HCT116 (cell line): ENCODE measurements around the gene TMEM94. TPM values are rescaled to one million over a fixed set of nuclear protein-coding genes. Genes with fewer than 3 reads are reported as not detected.

Source experiments
- ATAC-seq: fragments of 200-7000 bp; cut with Tn5 transposase; 2 replicates; pipeline ENCODE4 v1.9.1; 2020; ENCODE audit warnings: mild to moderate bottlenecking, moderate library complexity
- BruUV-seq: library from RNA; stranded (reverse); fragments of 400-500 nt; replicated peaks from 2 replicates; lab custom pipeline; 2021; lab: Mats Ljungman, UMichigan
- CTCF ChIA-PET: fragments of 300-600 bp; sonication (Branson Sonifier 250); formaldehyde crosslinking; loops from one replicate; lab custom pipeline; 2021; ENCODE audit warnings: antibody characterized with exemption; lab: Charles Lee
- POLR2A ChIA-PET: fragments of 300-600, 350-600 bp; sonication (Branson Sonifier 250); formaldehyde crosslinking; loops from one replicate; lab custom pipeline; 2021; ENCODE audit warnings: antibody characterized with exemption; lab: Charles Lee
- RAD21 ChIA-PET, 2 experiments: fragments of 300-600 bp; sonication (Branson Sonifier 250); formaldehyde crosslinking; loops; one replicate each; lab custom pipeline; 2023; ENCODE audit warnings: low total read pairs in 2 of 2; ENCODE audit not compliant: uncharacterized antibody in 2 of 2, unreplicated experiment in 2 of 2, low non-redundant PET in 1 of 2; lab: Charles Lee
- DNase-seq: peaks from one replicate; pipeline ENCODE4 v3.0.0-alpha.2; 2010; ENCODE audit warnings: low read depth, low spot score
- H2AFZ ChIP-seq: fragments of 200-600 bp; shearing (Covaris generic), sonication (generic); 2 replicates; pipeline ENCODE4 v1.6.1; 2017; ENCODE audit warnings: low read depth, mixed run types, mixed read lengths, antibody characterized with exemption, low read length; ENCODE audit not compliant: poor library complexity, severe bottlenecking
- H3K27ac ChIP-seq: 2 replicates; pipeline ENCODE4 v1.5.1; 2012; ENCODE audit warnings: low read depth, low read length
- H3K27me3 ChIP-seq: fragments of 200-600 bp; sonication (generic); 2 replicates; pipeline ENCODE4 v1.6.1; 2016; ENCODE audit warnings: mixed run types, low read length, mixed read lengths; ENCODE audit not compliant: insufficient read depth
- H3K36me3 ChIP-seq, 2 experiments: fragments of 200-500 bp in 1 of 2; fragments of 200-600 bp in 1 of 2; sonication (Bioruptor generic) in 1 of 2; sonication (generic) in 1 of 2; 2 replicates each; pipeline versions ENCODE4 v1.5.1 to v1.6.1; 2014 to 2016; ENCODE audit warnings: low read length in 2 of 2, inconsistent platforms in 1 of 2, mixed read lengths in 1 of 2, mixed run types in 1 of 2; ENCODE audit not compliant: insufficient read depth in 2 of 2, control insufficient read depth in 1 of 2
- H3K4me1 ChIP-seq, 2 experiments: fragments of 200-600 bp in 1 of 2; sonication (generic) in 1 of 2; 2 replicates each; pipeline versions ENCODE4 v1.5.1 to v1.6.1; 2012 to 2017; ENCODE audit warnings: low read length in 2 of 2, inconsistent platforms in 1 of 2, mild to moderate bottlenecking in 1 of 2, mixed read lengths in 1 of 2, mixed run types in 1 of 2, moderate library complexity in 1 of 2; ENCODE audit not compliant: insufficient read depth in 2 of 2, control insufficient read depth in 1 of 2
- H3K4me2 ChIP-seq: fragments of 200-600 bp; sonication (generic); 2 replicates; pipeline ENCODE4 v1.6.1; 2017; ENCODE audit warnings: mixed run types, low read length, mixed read lengths
- H3K4me3 ChIP-seq, 2 experiments: fragments of 200-600 bp in 1 of 2; sonication (generic) in 1 of 2; replicated peaks in 1 of 2; 2 replicates each; pipeline ENCODE4 v1.5.1; 2011 to 2016; ENCODE audit warnings: low read length in 2 of 2, control low read depth in 1 of 2, low read depth in 1 of 2, mild to moderate bottlenecking in 1 of 2, mixed read lengths in 1 of 2, mixed run types in 1 of 2
- H3K79me2 ChIP-seq: fragments of 200-600 bp; sonication (generic); 2 replicates; pipeline ENCODE4 v1.6.1; 2017; ENCODE audit warnings: mild to moderate bottlenecking, mixed run types, low read length, moderate library complexity, mixed read lengths; ENCODE audit not compliant: insufficient read depth
- H3K9ac ChIP-seq: fragments of 200-600 bp; sonication (generic); 2 replicates; pipeline ENCODE4 v1.6.1; 2016; ENCODE audit warnings: low read length, mixed read lengths
- H3K9me2 ChIP-seq: fragments of 200-600 bp; sonication (generic), shearing (Covaris generic); 2 replicates; pipeline ENCODE4 v1.6.1; 2017; ENCODE audit warnings: mixed run types, mild to moderate bottlenecking, moderate library complexity; ENCODE audit not compliant: insufficient read depth
- H3K9me3 ChIP-seq, 2 experiments: fragments of 200-500 bp in 1 of 2; fragments of 200-600 bp in 1 of 2; sonication (Bioruptor generic) in 1 of 2; sonication (generic) in 1 of 2; 2 replicates each; pipeline ENCODE4 v1.6.1; 2014 to 2017; ENCODE audit warnings: low read length in 2 of 2, mixed read lengths in 2 of 2, inconsistent platforms in 1 of 2, low read depth in 1 of 2, mild to moderate bottlenecking in 1 of 2, mixed run types in 1 of 2, moderate library complexity in 1 of 2; ENCODE audit not compliant: control insufficient read depth in 1 of 2, insufficient read depth in 1 of 2
- H4K20me1 ChIP-seq: fragments of 200-600 bp; sonication (generic), shearing (Covaris generic); 2 replicates; pipeline ENCODE4 v1.6.1; 2017; ENCODE audit warnings: mixed run types, mild to moderate bottlenecking, moderate library complexity; ENCODE audit not compliant: insufficient read depth
- ATF3 ChIP-seq: IDR thresholded peaks from 2 replicates; pipeline ENCODE4 v1.6.1; 2012
- CBX3 ChIP-seq: IDR thresholded peaks from 2 replicates; pipeline ENCODE4 v1.6.1; 2012; ENCODE audit warnings: low read depth
- CTCF ChIP-seq, 3 experiments: fragments of 200-600 bp in 1 of 3; sonication (generic) in 1 of 3; IDR thresholded peaks in 2 of 3; conservative IDR thresholded peaks in 1 of 3; 2 replicates each; pipeline ENCODE4 v1.5.1; 2012 to 2017; ENCODE audit warnings: low read depth in 2 of 3, low read length in 2 of 3, antibody characterized with exemption in 1 of 3, borderline replicate concordance in 1 of 3, control low read depth in 1 of 3, mild to moderate bottlenecking in 1 of 3, mixed read lengths in 1 of 3, mixed run types in 1 of 3, moderate library complexity in 1 of 3; ENCODE audit not compliant: insufficient read depth in 1 of 3
- EGR1 ChIP-seq: IDR thresholded peaks from 2 replicates; pipeline ENCODE4 v1.6.1; 2012; ENCODE audit warnings: low read depth
- EZH2phosphoT487 ChIP-seq: fragments of 200-600 bp; IDR thresholded peaks from 2 replicates; pipeline ENCODE4 v1.6.1; 2018; ENCODE audit warnings: antibody characterized with exemption, borderline replicate concordance
- FOSL1 ChIP-seq: IDR thresholded peaks from 2 replicates; pipeline ENCODE4 v1.6.1; 2012; ENCODE audit warnings: low read depth
- ZFX ChIP-seq: fragments of 450-650 bp; IDR thresholded peaks from 2 replicates; pipeline ENCODE4 v1.6.1; 2017
- intact Hi-C: fragments of 100-400 bp; cut with micrococcal nuclease; formaldehyde crosslinking; loops from 2 replicates; pipeline ENCODE4 v1.10.0; 2022
- total RNA-seq: library from RNA; stranded (reverse); gene quantifications from one replicate; pipeline ENCODE4 v1.2.1, GENCODE V29; 2021; ENCODE audit not compliant: unreplicated experiment
- TF ChIP-seq, protein P1 (sequence below): IDR thresholded peaks from 2 replicates; pipeline ENCODE4 v1.6.1; 2012; ENCODE audit warnings: low read depth
- TF ChIP-seq, protein P2 (sequence below): IDR thresholded peaks from 2 replicates; pipeline ENCODE4 v1.6.1; 2012
- TF ChIP-seq, protein P3 (sequence below): IDR thresholded peaks from 2 replicates; pipeline ENCODE4 v1.6.1; 2011; ENCODE audit warnings: mild to moderate bottlenecking, low read length, moderate library complexity; ENCODE audit not compliant: insufficient replicate concordance; ENCODE audit errors: extremely low read depth

Gene TMEM94
- total RNA-seq, 1 experiment from 2014 or later, result 75.4 TPM

DNA sequence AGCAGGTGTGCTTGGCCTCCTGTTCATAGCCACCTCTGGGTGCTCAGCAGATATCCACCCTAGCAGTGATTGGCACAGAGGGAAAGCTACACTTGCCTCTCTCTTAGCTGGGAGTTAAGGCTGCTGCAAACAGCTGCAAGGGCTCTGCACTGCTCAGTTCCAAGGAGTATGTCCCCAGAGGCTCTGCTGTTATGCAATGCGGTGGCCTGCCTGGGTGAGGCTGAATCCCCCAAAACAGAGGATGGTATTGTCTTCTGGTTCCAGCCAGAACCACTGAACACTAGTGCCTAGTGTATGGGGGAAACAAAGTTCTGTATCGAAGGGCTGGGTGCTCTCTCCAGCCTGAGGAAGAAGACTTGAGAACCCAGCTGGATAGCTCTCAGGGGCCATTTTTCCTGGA, 16.8 kb downstream of the TMEM94 start:
- Histone ChIP-seq H3K27me3 (no peaks in the 10 kb centered on the region), H4K20me1 (no peaks in the 10 kb centered on the region), H2AFZ (no peak overlapping the region), H3K79me2 (no peaks in the 10 kb centered on the region), H3K9me2 (no peaks in the 10 kb centered on the region), H3K27ac (no peak overlapping the region), H3K4me1 (no peaks in the 10 kb centered on the region), H3K4me3 (no peak overlapping the region), H3K4me2 (no peak overlapping the region), H3K36me3 (no peaks in the 10 kb centered on the region), H3K9me3 (no peaks in the 10 kb centered on the region), H3K9ac (no peak overlapping the region)
- DNase-seq (no peak), ATAC-seq (no peak)
- POLR2A ChIA-PET, result no interaction called here
- RAD21 ChIA-PET, result no interaction called here
- TF ChIP-seq EGR1 (no peak), FOSL1 (no peak), CBX3 (no peak), ATF3 (no peak), ZFX (no peak), EZH2phosphoT487 (no peak), CTCF (IDR thresholded peaks at IDR 0.05 in 2 of 3, conservative IDR thresholded peaks at IDR 0.05 in 1 of 3; ENCODE audit: borderline replicate concordance in 1 of 3, insufficient read depth in 1 of 3, low read depth in 2 of 3, low read length in 2 of 3) (no peak)
- TF ChIP-seq, protein P1, sequence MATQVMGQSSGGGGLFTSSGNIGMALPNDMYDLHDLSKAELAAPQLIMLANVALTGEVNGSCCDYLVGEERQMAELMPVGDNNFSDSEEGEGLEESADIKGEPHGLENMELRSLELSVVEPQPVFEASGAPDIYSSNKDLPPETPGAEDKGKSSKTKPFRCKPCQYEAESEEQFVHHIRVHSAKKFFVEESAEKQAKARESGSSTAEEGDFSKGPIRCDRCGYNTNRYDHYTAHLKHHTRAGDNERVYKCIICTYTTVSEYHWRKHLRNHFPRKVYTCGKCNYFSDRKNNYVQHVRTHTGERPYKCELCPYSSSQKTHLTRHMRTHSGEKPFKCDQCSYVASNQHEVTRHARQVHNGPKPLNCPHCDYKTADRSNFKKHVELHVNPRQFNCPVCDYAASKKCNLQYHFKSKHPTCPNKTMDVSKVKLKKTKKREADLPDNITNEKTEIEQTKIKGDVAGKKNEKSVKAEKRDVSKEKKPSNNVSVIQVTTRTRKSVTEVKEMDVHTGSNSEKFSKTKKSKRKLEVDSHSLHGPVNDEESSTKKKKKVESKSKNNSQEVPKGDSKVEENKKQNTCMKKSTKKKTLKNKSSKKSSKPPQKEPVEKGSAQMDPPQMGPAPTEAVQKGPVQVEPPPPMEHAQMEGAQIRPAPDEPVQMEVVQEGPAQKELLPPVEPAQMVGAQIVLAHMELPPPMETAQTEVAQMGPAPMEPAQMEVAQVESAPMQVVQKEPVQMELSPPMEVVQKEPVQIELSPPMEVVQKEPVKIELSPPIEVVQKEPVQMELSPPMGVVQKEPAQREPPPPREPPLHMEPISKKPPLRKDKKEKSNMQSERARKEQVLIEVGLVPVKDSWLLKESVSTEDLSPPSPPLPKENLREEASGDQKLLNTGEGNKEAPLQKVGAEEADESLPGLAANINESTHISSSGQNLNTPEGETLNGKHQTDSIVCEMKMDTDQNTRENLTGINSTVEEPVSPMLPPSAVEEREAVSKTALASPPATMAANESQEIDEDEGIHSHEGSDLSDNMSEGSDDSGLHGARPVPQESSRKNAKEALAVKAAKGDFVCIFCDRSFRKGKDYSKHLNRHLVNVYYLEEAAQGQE, result no peak
- TF ChIP-seq, protein P2, sequence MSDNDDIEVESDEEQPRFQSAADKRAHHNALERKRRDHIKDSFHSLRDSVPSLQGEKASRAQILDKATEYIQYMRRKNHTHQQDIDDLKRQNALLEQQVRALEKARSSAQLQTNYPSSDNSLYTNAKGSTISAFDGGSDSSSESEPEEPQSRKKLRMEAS, result no peak
- TF ChIP-seq, protein P3, sequence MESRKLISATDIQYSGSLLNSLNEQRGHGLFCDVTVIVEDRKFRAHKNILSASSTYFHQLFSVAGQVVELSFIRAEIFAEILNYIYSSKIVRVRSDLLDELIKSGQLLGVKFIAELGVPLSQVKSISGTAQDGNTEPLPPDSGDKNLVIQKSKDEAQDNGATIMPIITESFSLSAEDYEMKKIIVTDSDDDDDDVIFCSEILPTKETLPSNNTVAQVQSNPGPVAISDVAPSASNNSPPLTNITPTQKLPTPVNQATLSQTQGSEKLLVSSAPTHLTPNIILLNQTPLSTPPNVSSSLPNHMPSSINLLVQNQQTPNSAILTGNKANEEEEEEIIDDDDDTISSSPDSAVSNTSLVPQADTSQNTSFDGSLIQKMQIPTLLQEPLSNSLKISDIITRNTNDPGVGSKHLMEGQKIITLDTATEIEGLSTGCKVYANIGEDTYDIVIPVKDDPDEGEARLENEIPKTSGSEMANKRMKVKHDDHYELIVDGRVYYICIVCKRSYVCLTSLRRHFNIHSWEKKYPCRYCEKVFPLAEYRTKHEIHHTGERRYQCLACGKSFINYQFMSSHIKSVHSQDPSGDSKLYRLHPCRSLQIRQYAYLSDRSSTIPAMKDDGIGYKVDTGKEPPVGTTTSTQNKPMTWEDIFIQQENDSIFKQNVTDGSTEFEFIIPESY, result no peak
- CTCF ChIA-PET, result no interaction called here
- BruUV-seq, result no TSS peak
- intact Hi-C loops, result no loop called here
